Fibroblast of lung (primary cell): ENCODE measurements around the gene YWHAG. TPM values are rescaled to one million over a fixed set of nuclear protein-coding genes. Genes with fewer than 3 reads are reported as not detected.

Experiments used
- DNase-seq, 2 donors: peaks; one replicate each; pipeline versions ENCODE4 v3.0.0 to v3.0.0-alpha.2; 2010; ENCODE audit warnings: low read depth in 2 of 2
- H2AFZ ChIP-seq: 2 replicates; pipeline ENCODE4 v1.5.1; 2012; ENCODE audit warnings: low read length, control low read depth, inconsistent platforms
- H3K27ac ChIP-seq: 2 replicates; pipeline ENCODE4 v1.5.1; 2011; ENCODE audit warnings: low read length, control low read depth; ENCODE audit not compliant: insufficient read depth
- H3K27me3 ChIP-seq: 2 replicates; pipeline ENCODE4 v1.5.1; 2011; ENCODE audit warnings: mild to moderate bottlenecking, low read length; ENCODE audit not compliant: control insufficient read depth, insufficient read depth
- H3K36me3 ChIP-seq: 2 replicates; pipeline ENCODE4 v1.5.1; 2011; ENCODE audit warnings: low read length; ENCODE audit not compliant: control insufficient read depth, insufficient read depth
- H3K4me1 ChIP-seq: 2 replicates; pipeline ENCODE4 v1.5.1; 2011; ENCODE audit warnings: low read length; ENCODE audit not compliant: control insufficient read depth, insufficient read depth; ENCODE audit errors: extremely low read depth
- H3K4me2 ChIP-seq: 2 replicates; pipeline ENCODE4 v1.5.1; 2011; ENCODE audit warnings: low read length, control low read depth; ENCODE audit not compliant: insufficient read depth; ENCODE audit errors: extremely low read depth
- H3K4me3 ChIP-seq, 4 experiments: fragments of 200-600 bp in 1 of 4; sonication (generic) in 1 of 4; replicated peaks in 1 of 4; 2 replicates each; pipeline ENCODE4 v1.5.1; 2011 to 2016; ENCODE audit warnings: low read length in 4 of 4, low read depth in 3 of 4, mild to moderate bottlenecking in 3 of 4, control low read depth in 2 of 4, inconsistent platforms in 1 of 4, mixed read lengths in 1 of 4; ENCODE audit not compliant: insufficient read depth in 1 of 4; ENCODE audit errors: control extremely low read depth in 1 of 4
- H3K79me2 ChIP-seq: 2 replicates; pipeline ENCODE4 v1.5.1; 2012; ENCODE audit warnings: mild to moderate bottlenecking, low read length, inconsistent platforms; ENCODE audit not compliant: control insufficient read depth, insufficient read depth
- H3K9ac ChIP-seq: 2 replicates; pipeline ENCODE4 v1.5.1; 2011; ENCODE audit warnings: mild to moderate bottlenecking, low read length, control low read depth; ENCODE audit not compliant: insufficient read depth
- H3K9me3 ChIP-seq: 2 replicates; pipeline ENCODE4 v1.5.1; 2012; ENCODE audit warnings: low read depth, low read length; ENCODE audit not compliant: control insufficient read depth, insufficient read depth
- H4K20me1 ChIP-seq: 2 replicates; pipeline ENCODE4 v1.5.1; 2011; ENCODE audit warnings: low read length; ENCODE audit not compliant: control insufficient read depth, insufficient read depth; ENCODE audit errors: extremely low read depth
- EZH2 ChIP-seq: IDR thresholded peaks from 2 replicates; pipeline ENCODE4 v1.5.1; 2012; ENCODE audit warnings: low read length, control low read depth, mild to moderate bottlenecking; ENCODE audit errors: missing control alignments
- polyA plus RNA-seq, 2 donors: library from polyadenylated mRNA; depleted of rRNA in 1 of 2; stranded (reverse) in 1 of 2; unstranded in 1 of 2; fragments of >200 nt; gene quantifications; 2 replicates each; pipeline ENCODE4 v1.2.1, GENCODE V29; 2011 to 2012; ENCODE audit warnings: missing spikeins in 1 of 2
- total RNA-seq: library from RNA; depleted of rRNA; stranded (reverse); fragments of >200 nt; gene quantifications from 2 replicates; pipeline ENCODE4 v1.2.1, GENCODE V29; 2014
- TF ChIP-seq, protein P1 (sequence below), 2 donors: IDR thresholded peaks in 1 of 2; conservative IDR thresholded peaks in 1 of 2; 1 replicate in 1 of 2; 2 replicates in 1 of 2; pipeline ENCODE4 v1.5.1; 2011 to 2012; ENCODE audit warnings: low read length in 2 of 2, control low read depth in 1 of 2, inconsistent platforms in 1 of 2, low read depth in 1 of 2, mild to moderate bottlenecking in 1 of 2

The YWHAG gene
- total and polyA plus RNA-seq, 2 donors (not counting 1 experiment from before 2014, with no cell fraction given): 68.4 to 80.4 TPM

DNA sequence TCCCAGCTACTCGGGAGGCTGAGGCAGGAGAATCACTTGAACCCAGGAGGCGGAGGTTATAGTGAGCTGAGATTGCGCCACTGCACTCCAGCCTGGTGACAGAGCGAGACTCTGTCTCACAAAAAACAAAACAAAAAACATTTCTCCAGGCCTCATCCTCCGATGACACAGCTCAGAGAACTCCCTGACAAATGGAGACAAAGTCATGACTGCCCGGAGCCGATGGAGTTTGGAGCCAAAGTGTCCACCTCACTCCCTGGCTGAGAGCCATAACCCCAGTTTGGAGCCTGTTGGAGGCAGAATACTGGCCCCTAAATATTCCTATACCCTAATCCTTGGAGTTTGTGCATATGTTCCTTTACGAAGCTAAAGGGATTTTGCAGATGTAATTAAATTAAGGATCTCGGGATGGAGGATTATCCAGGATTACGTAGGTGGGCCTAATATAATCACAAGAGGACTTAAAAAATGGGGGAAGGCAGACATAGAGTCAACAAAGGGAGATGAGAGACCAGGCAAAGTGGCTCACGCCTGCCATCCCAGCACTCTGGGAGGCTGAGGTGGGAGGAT, 28.0 kb upstream of the YWHAG start:
- Histone ChIP-seq H3K36me3 (no peaks in the 10 kb centered on the region), H3K79me2 (no peaks in the 10 kb centered on the region), H3K4me2 (no peak overlapping the region), H2AFZ (no peak overlapping the region), H3K9ac (no peak overlapping the region), H3K4me1 (peaks cover 2% of the 10 kb centered on the region), H4K20me1 (no peaks in the 10 kb centered on the region), H3K9me3 (no peaks in the 10 kb centered on the region), H3K4me3 (no peak overlapping the region), H3K27ac (no peak overlapping the region), H3K27me3 (no peaks in the 10 kb centered on the region)
- TF ChIP-seq, protein P1, sequence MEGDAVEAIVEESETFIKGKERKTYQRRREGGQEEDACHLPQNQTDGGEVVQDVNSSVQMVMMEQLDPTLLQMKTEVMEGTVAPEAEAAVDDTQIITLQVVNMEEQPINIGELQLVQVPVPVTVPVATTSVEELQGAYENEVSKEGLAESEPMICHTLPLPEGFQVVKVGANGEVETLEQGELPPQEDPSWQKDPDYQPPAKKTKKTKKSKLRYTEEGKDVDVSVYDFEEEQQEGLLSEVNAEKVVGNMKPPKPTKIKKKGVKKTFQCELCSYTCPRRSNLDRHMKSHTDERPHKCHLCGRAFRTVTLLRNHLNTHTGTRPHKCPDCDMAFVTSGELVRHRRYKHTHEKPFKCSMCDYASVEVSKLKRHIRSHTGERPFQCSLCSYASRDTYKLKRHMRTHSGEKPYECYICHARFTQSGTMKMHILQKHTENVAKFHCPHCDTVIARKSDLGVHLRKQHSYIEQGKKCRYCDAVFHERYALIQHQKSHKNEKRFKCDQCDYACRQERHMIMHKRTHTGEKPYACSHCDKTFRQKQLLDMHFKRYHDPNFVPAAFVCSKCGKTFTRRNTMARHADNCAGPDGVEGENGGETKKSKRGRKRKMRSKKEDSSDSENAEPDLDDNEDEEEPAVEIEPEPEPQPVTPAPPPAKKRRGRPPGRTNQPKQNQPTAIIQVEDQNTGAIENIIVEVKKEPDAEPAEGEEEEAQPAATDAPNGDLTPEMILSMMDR (conservative IDR thresholded peaks at IDR 0.05 in 1 of 2, IDR thresholded peaks at IDR 0.05 in 1 of 2; ENCODE audit: low read depth in 1 of 2, low read length in 2 of 2): no peak
- TF ChIP-seq EZH2: no peak
- peak in 1 of 2 donors; percentile 39 for DNase-seq

DNA sequence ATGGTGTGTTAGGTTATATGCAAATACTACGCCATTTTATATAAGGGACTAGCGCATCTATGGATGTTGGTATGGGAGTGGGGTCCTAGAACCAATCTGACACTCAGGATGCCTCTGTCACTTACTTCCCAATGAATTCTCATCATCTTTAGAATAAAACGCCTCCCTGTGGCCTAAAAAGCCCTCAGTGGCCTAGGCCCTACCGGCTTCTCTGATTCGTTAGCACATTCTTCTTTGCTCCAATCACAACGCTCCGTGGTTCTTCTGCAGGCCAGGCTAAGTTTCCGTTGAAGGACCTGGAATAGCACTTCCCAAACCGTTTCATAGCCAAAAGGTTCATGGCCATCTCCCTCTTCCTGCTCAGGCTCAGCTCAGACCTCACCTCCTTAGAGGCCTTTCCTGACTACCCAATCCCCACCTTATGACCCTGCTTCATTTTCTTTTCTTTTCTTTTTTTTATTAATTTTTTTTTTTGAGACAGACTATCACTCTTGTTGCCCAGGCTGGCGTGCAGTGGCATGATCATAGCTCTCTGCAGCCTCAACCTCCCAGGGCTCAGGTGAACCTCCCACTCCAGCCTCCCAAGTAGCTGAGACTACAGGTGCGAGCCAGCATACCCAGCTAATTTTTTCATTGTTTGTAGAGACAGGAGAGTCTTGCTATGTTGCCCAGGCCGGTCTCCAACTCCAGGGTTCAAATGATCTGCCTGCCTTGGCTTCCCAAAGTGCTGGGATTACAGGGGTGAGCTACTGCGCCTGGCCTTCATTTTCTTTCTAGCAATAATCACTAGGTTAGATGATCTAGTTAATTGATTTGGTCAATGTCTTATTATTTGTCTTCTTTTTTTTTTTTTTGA, 24.5 kb upstream of the YWHAG start:
- peak in 1 of 2 donors; percentile 26 for DNase-seq

GRCh38 chr7:76381814-76382213, 23.0 kb upstream of the YWHAG start:
- no peak for TF ChIP-seq EZH2
- TF ChIP-seq, protein P1 (conservative IDR thresholded peaks at IDR 0.05 in 1 of 2, IDR thresholded peaks at IDR 0.05 in 1 of 2; ENCODE audit: low read depth in 1 of 2, low read length in 2 of 2): peak; percentile 5 to 21
- Histone ChIP-seq H3K9ac (no peak overlapping the region), H3K9me3 (no peaks in the 10 kb centered on the region), H3K27ac (no peak overlapping the region), H3K36me3 (no peaks in the 10 kb centered on the region), H4K20me1 (no peaks in the 10 kb centered on the region), H3K27me3 (no peaks in the 10 kb centered on the region), H2AFZ (no peak overlapping the region), H3K4me1 (peaks cover 10% of the 10 kb centered on the region), H3K79me2 (no peaks in the 10 kb centered on the region), H3K4me2 (no peak overlapping the region), H3K4me3 (no peak overlapping the region)
- DNase-seq: no peak

More for the DNA sequence above, 24.5 kb upstream of the YWHAG start:
- H4K20me1 ChIP-seq: no peaks in the 10 kb centered on the region
- no peaks in the 10 kb centered on the region for H3K9me3 ChIP-seq
- no peaks in the 10 kb centered on the region for H3K36me3 ChIP-seq
- H3K4me1 ChIP-seq: peaks cover 10% of the 10 kb centered on the region
- H3K4me3 ChIP-seq: no peak overlapping the region
- no peak overlapping the region for H3K27ac ChIP-seq
- no peak overlapping the region for H3K9ac ChIP-seq
- H3K4me2 ChIP-seq: no peak overlapping the region
- H2AFZ ChIP-seq: peak overlapping the region; percentile 26
- H3K79me2 ChIP-seq: no peaks in the 10 kb centered on the region
- no peaks in the 10 kb centered on the region for H3K27me3 ChIP-seq
- TF ChIP-seq, protein P1 (conservative IDR thresholded peaks at IDR 0.05 in 1 of 2, IDR thresholded peaks at IDR 0.05 in 1 of 2; ENCODE audit: low read depth in 1 of 2, low read length in 2 of 2): no peak
- TF ChIP-seq EZH2: no peak
